Limb (tissue), 2 donors: ENCODE results near the gene CYP3A5.
"Not testable (repeated sequence)": the region's sequence is repeated elsewhere in the genome, so short reads cannot be mapped to it uniquely, and the experiment has no call there.

ENCODE experiments used
- DNase-seq, 2 donors: peaks; one replicate each; pipeline ENCODE4 v3.0.0-alpha.2; 2016; ENCODE audit errors: extremely low spot score in 2 of 2

Gene CYP3A5

DNA sequence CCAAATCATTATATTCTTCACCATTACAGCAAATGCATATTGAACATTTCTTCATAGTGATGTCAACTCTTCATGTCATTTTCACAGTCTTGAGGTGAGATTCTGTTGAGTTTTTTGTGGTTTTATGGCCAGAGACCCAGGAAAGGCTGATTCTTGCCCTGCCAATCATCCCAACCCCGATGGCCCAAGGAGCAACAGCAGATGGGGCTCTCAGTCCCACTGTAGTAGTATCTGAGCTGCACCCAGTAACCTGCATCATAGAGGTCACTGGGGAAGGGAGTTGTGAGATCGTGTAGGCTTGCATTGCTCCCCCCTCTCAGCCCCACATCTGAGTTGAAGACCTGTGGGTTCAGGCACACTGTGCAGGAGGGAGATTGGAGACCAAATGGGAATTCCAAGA, 36.3 kb downstream of the CYP3A5 start:
- DNase-seq = no peak

DNA sequence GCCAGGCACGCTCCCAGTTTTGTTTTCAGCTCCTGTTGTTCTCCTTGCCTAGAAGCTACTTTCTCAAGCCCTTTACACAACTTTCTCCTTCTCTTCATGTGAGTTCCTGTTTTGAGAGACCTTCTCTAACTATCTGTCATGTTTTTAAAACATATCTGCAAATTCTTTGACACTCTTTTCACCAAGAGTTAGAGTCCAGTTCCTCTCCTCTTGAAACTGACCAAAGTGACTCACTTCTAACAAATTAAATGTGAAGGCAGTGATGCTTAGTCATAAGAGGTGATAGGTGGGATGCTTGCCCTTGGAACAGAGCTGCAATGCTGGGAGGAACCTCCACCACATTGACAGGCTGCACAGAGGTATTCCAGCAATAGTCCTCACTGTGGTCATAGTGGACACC, 37.8 kb downstream of the CYP3A5 start:
- DNase-seq = no peak

GRCh38 chr7:99639267-99639666, 40.5 kb downstream of the CYP3A5 start:
- DNase-seq = no peak

DNA sequence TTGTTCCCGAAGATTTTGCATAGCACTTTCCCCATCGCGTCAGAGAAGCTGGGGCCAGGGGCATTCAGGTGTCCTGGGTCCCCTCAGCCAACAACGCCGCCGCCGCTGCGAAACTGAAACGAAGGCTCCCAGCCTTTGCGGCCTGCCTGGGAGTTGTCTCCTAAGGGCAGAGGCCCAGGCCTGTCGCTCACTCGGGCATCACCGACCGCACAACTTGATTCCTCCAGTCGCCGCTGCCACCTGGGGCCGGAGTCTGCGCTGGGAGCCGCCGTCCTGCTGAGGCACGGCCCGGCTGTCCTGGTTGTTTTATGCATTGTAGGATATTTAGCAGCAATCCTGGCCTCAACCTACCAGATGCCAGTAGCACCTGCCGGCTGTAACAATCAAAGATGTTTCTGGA, 41.1 kb downstream of the CYP3A5 start:
- no peak for DNase-seq

- DNase-seq = not testable (repeated sequence)
Observed at GRCh38 chr7:99637414-99637813, 42.4 kb downstream of the CYP3A5 start.

GRCh38 chr7:99631295-99632109, 48.3 kb downstream of the CYP3A5 start:
- DNase-seq = no peak

DNA sequence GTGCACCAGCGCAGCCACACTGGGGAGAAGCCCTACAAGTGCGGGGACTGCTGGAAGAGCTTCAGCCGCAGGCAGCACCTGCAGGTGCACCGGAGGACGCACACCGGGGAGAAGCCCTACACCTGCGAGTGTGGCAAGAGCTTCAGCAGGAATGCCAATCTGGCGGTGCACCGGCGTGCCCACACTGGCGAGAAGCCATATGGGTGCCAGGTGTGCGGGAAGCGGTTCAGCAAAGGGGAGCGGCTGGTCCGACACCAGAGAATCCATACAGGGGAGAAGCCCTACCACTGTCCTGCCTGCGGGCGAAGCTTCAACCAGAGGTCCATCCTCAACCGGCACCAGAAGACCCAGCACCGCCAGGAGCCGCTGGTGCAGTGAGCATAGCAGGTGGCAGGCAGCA, 50.2 kb downstream of the CYP3A5 start:
- DNase-seq = no peak

- no peak for DNase-seq
Observed at GRCh38 chr7:99628471-99629465, 51.0 kb downstream of the CYP3A5 start.

DNA sequence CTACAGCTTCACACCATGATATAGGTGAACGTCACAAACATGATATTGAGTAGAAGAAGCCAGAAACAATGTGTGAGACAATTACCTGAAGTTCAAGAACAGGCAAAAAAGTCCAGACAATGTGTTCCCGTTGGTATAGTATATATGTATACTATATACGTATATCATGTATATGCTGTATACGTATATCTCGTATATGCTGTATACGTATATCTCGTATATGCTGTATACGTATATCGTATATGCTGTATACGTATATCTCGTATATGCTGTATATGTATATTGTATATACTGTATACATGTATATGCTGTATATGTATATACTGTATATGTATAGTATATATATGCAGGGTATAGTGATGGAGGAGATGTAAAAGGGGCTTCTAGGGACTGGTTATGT, 52.3 kb downstream of the CYP3A5 start:
- DNase-seq = no peak

- DNase-seq = no peak
Observed at GRCh38 chr7:99626661-99627060, 53.1 kb downstream of the CYP3A5 start.

GRCh38 chr7:99625961-99626360, 53.8 kb downstream of the CYP3A5 start:
- no peak for DNase-seq

GRCh38 chr7:99625321-99625720, 54.5 kb downstream of the CYP3A5 start:
- no peak for DNase-seq

DNA sequence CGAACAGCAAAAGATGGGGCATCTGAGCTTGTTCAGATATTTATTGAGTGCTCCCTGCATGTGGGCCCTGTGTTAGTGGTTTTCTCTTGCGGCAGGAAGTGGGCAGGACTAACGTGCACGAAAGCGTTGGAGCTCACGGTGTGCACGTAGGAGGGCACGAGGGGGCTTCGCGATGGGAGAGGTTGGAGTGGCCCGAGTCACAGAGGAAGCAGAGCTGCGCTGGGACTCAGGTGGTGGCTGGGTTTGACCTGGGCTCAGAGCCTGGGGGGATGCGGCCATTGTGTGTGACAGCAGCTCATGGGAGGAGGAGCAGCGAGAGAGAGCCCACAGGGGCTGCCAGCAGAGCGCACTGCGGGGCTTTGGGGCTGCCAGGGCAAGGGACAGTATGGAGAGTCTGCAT, 55.3 kb downstream of the CYP3A5 start:
- no peak for DNase-seq

DNA sequence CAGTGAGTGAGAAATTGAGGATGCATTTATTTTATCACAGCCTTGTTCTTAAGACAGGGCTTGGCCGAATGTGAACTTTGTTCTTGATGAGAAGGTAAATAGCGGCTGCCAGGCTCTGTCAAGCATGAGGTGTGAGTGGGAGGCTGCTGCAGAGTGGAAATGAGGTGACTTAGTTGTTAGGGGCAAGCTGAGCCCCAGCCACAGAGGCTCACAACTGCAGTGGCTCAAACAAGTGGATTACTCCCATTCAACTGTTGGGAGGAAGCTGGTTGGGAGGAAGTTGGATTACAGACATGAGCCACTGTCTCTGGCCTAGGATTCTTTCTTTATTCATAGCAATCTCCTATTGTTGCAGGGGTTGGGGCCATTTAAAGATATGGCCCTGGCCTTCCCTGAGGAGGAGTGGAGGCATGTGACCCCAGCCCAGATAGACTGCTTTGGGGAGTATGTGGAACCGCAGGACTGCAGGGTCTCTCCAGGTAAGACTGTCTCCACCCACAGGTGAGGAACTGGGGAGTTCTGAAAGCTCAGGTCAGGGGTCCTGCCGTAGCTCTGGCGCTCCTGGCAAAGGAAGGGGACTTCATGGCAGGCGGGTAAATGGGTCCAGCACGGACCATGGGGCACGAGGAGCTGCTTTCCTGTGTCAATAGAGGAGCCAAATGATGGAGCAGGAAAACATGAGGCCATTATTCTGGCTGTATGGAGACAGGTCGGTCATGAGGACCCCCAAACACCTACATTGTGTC, 55.9 kb downstream of the CYP3A5 start:
- DNase-seq = no peak

DNA sequence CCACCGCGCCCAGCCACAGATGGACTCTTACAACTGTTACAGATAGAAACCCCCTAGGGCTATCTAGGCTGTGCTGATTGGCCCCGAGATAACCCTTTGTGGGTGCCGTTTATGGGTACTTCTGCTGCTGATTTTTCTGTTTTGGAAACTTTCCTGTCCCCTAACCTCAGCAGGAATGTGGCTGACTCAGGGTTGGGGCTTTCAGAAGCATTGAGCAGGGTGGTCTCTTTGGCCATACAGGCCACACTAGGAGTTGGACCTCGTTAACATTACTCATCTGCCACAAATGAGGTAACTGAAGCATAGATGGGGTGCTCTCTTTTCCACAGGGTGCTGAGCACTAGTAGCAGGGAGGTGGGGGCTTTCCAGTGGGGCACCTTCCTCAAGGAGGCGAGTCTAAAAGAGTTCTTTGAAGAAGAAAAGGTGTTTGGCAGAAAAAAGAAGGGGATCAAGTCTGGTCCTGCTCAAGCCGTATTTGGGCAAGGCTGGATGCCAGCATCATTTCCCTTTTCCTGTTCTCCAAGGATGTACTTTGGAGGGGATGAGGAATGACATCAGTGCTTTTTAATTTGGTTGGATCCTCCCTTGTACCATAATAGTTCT, 56.6 kb downstream of the CYP3A5 start:
- no peak for DNase-seq

- DNase-seq = no peak
Observed at GRCh38 chr7:99622596-99622995, 57.2 kb downstream of the CYP3A5 start.

- DNase-seq = no peak
Observed at GRCh38 chr7:99621271-99621670, 58.5 kb downstream of the CYP3A5 start.

- DNase-seq = no peak
Observed at GRCh38 chr7:99619571-99620130, 60.1 kb downstream of the CYP3A5 start.

DNA sequence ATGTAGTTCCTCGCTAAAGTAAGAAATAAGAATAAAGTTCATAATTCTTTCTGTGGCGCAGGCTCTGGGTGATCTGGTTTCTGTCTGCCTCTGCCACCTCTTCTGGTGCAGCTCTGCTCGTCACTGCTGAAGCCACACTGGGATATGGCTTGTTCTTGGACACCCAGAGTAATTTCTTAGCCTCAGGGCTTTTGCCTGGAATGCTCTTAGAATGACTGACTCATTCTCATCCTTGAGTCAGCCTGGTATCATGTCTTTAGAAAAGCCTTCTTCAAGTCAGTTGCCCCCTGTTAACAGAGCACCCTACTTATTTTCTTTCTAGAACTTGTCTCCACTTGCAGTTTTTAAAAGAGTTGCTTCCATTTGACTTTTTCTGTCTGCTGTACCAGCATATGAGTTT, 61.1 kb downstream of the CYP3A5 start:
- DNase-seq = no peak

- no peak for DNase-seq
Observed at GRCh38 chr7:99617192-99617781, 62.5 kb downstream of the CYP3A5 start.
